Measurements from ENCODE around the gene GALNT17.

GALNT17 gene

GRCh38 chr7:71526106-71526505 is 394.2 kb downstream of the GALNT17 start:
- H3K9me3 ChIP-seq (ENCODE audit: low read length) = no peaks in the 10 kb centered on the region
- no peaks in the 10 kb centered on the region for H3K4me1 ChIP-seq (ENCODE audit: insufficient read depth, low read length)
- no peak overlapping the region for H3K27ac ChIP-seq (ENCODE audit: low read depth, low read length)
- H3K27me3 ChIP-seq (ENCODE audit: control insufficient read depth in 1 of 2, insufficient read depth in 2 of 2, low read length in 2 of 2) = no peaks in the 10 kb centered on the region
- no peak overlapping the region for H3K4me3 ChIP-seq (ENCODE audit: low read depth in 1 of 2, low read length in 2 of 2)
- no peaks in the 10 kb centered on the region for H3K36me3 ChIP-seq (ENCODE audit: insufficient read depth, low read length)
- H3K9ac ChIP-seq (ENCODE audit: low read length) = no peak overlapping the region

- Histone ChIP-seq H3K36me3 (ENCODE audit: insufficient read depth, low read length) (no peaks in the 10 kb centered on the region), H3K27ac (ENCODE audit: low read depth, low read length) (no peak overlapping the region), H3K4me3 (ENCODE audit: low read depth in 1 of 2, low read length in 2 of 2) (no peak overlapping the region)
These were observed 395.3 kb downstream of the GALNT17 start for GRCh38 chr7:71527213-71527612.

GRCh38 chr7:71535616-71536015 is 403.7 kb downstream of the GALNT17 start:
- Histone ChIP-seq H3K27ac (ENCODE audit: low read depth, low read length) (no peak overlapping the region), H3K9me3 (ENCODE audit: low read length) (no peaks in the 10 kb centered on the region), H3K27me3 (ENCODE audit: control insufficient read depth in 1 of 2, insufficient read depth in 2 of 2, low read length in 2 of 2) (no peaks in the 10 kb centered on the region), H3K4me1 (ENCODE audit: insufficient read depth, low read length) (no peaks in the 10 kb centered on the region), H3K36me3 (ENCODE audit: insufficient read depth, low read length) (no peaks in the 10 kb centered on the region), H3K9ac (ENCODE audit: low read length) (no peak overlapping the region), H3K4me3 (ENCODE audit: low read depth in 1 of 2, low read length in 2 of 2) (no peak overlapping the region)

More at GRCh38 chr7:71527213-71527612, 395.3 kb downstream of the GALNT17 start:
- H3K9ac ChIP-seq (ENCODE audit: low read length) = no peak overlapping the region
- no peaks in the 10 kb centered on the region for H3K27me3 ChIP-seq (ENCODE audit: control insufficient read depth in 1 of 2, insufficient read depth in 2 of 2, low read length in 2 of 2)
- no peaks in the 10 kb centered on the region for H3K4me1 ChIP-seq (ENCODE audit: insufficient read depth, low read length)
- no peaks in the 10 kb centered on the region for H3K9me3 ChIP-seq (ENCODE audit: low read length)

GRCh38 chr7:71538210-71538609 is 406.3 kb downstream of the GALNT17 start:
- Histone ChIP-seq H3K9ac (ENCODE audit: low read length) (no peak overlapping the region), H3K27ac (ENCODE audit: low read depth, low read length) (no peak overlapping the region), H3K4me3 (ENCODE audit: low read depth in 1 of 2, low read length in 2 of 2) (no peak overlapping the region), H3K4me1 (ENCODE audit: insufficient read depth, low read length) (no peaks in the 10 kb centered on the region), H3K27me3 (ENCODE audit: control insufficient read depth in 1 of 2, insufficient read depth in 2 of 2, low read length in 2 of 2) (no peaks in the 10 kb centered on the region), H3K36me3 (ENCODE audit: insufficient read depth, low read length) (no peaks in the 10 kb centered on the region), H3K9me3 (ENCODE audit: low read length) (no peaks in the 10 kb centered on the region)

- Histone ChIP-seq H3K9me3 (ENCODE audit: low read length) (no peaks in the 10 kb centered on the region), H3K4me3 (ENCODE audit: low read depth in 1 of 2, low read length in 2 of 2) (no peak overlapping the region), H3K27ac (ENCODE audit: low read depth, low read length) (no peak overlapping the region), H3K36me3 (ENCODE audit: insufficient read depth, low read length) (no peaks in the 10 kb centered on the region), H3K27me3 (ENCODE audit: control insufficient read depth in 1 of 2, insufficient read depth in 2 of 2, low read length in 2 of 2) (no peaks in the 10 kb centered on the region), H3K4me1 (ENCODE audit: insufficient read depth, low read length) (no peaks in the 10 kb centered on the region), H3K9ac (ENCODE audit: low read length) (no peak overlapping the region)
These were observed 407.7 kb downstream of the GALNT17 start for GRCh38 chr7:71539615-71540014.

- no peak overlapping the region for H3K27ac ChIP-seq (ENCODE audit: low read depth, low read length)
- H3K27me3 ChIP-seq (ENCODE audit: control insufficient read depth in 1 of 2, insufficient read depth in 2 of 2, low read length in 2 of 2) = no peaks in the 10 kb centered on the region
- H3K36me3 ChIP-seq (ENCODE audit: insufficient read depth, low read length) = no peaks in the 10 kb centered on the region
- H3K4me3 ChIP-seq (ENCODE audit: low read depth in 1 of 2, low read length in 2 of 2) = no peak overlapping the region
- H3K9ac ChIP-seq (ENCODE audit: low read length) = no peak overlapping the region
- no peaks in the 10 kb centered on the region for H3K9me3 ChIP-seq (ENCODE audit: low read length)
- H3K4me1 ChIP-seq (ENCODE audit: insufficient read depth, low read length) = no peaks in the 10 kb centered on the region
These were observed 409.9 kb downstream of the GALNT17 start for GRCh38 chr7:71541707-71542353.

- no peak overlapping the region for H3K27ac ChIP-seq (ENCODE audit: low read depth, low read length)
- no peaks in the 10 kb centered on the region for H3K9me3 ChIP-seq (ENCODE audit: low read length)
- no peak overlapping the region for H3K4me3 ChIP-seq (ENCODE audit: low read depth in 1 of 2, low read length in 2 of 2)
- no peaks in the 10 kb centered on the region for H3K36me3 ChIP-seq (ENCODE audit: insufficient read depth, low read length)
- H3K9ac ChIP-seq (ENCODE audit: low read length) = no peak overlapping the region
- H3K4me1 ChIP-seq (ENCODE audit: insufficient read depth, low read length) = no peaks in the 10 kb centered on the region
- no peaks in the 10 kb centered on the region for H3K27me3 ChIP-seq (ENCODE audit: control insufficient read depth in 1 of 2, insufficient read depth in 2 of 2, low read length in 2 of 2)
These were observed 411.5 kb downstream of the GALNT17 start for GRCh38 chr7:71543396-71543795.

- Histone ChIP-seq H3K9ac (ENCODE audit: low read length) (no peak overlapping the region), H3K4me1 (ENCODE audit: insufficient read depth, low read length) (no peaks in the 10 kb centered on the region), H3K4me3 (ENCODE audit: low read depth in 1 of 2, low read length in 2 of 2) (no peak overlapping the region), H3K9me3 (ENCODE audit: low read length) (no peaks in the 10 kb centered on the region), H3K27me3 (ENCODE audit: control insufficient read depth in 1 of 2, insufficient read depth in 2 of 2, low read length in 2 of 2) (no peaks in the 10 kb centered on the region), H3K27ac (ENCODE audit: low read depth, low read length) (no peak overlapping the region), H3K36me3 (ENCODE audit: insufficient read depth, low read length) (no peaks in the 10 kb centered on the region)
These were observed 412.9 kb downstream of the GALNT17 start for GRCh38 chr7:71544816-71545215.

GRCh38 chr7:71547426-71547825 is 415.5 kb downstream of the GALNT17 start:
- Histone ChIP-seq H3K9me3 (ENCODE audit: low read length) (no peaks in the 10 kb centered on the region), H3K9ac (ENCODE audit: low read length) (no peak overlapping the region), H3K4me1 (ENCODE audit: insufficient read depth, low read length) (no peaks in the 10 kb centered on the region), H3K36me3 (ENCODE audit: insufficient read depth, low read length) (no peaks in the 10 kb centered on the region), H3K27ac (ENCODE audit: low read depth, low read length) (no peak overlapping the region), H3K4me3 (ENCODE audit: low read depth in 1 of 2, low read length in 2 of 2) (no peak overlapping the region), H3K27me3 (ENCODE audit: control insufficient read depth in 1 of 2, insufficient read depth in 2 of 2, low read length in 2 of 2) (no peaks in the 10 kb centered on the region)

- no peak overlapping the region for H3K9ac ChIP-seq (ENCODE audit: low read length)
- H3K27ac ChIP-seq (ENCODE audit: low read depth, low read length) = no peak overlapping the region
- no peaks in the 10 kb centered on the region for H3K36me3 ChIP-seq (ENCODE audit: insufficient read depth, low read length)
- no peaks in the 10 kb centered on the region for H3K9me3 ChIP-seq (ENCODE audit: low read length)
- no peak overlapping the region for H3K4me3 ChIP-seq (ENCODE audit: low read depth in 1 of 2, low read length in 2 of 2)
- H3K27me3 ChIP-seq (ENCODE audit: control insufficient read depth in 1 of 2, insufficient read depth in 2 of 2, low read length in 2 of 2) = no peaks in the 10 kb centered on the region
- no peaks in the 10 kb centered on the region for H3K4me1 ChIP-seq (ENCODE audit: insufficient read depth, low read length)
These were observed 416.8 kb downstream of the GALNT17 start for GRCh38 chr7:71548746-71549145.

- Histone ChIP-seq H3K9ac (ENCODE audit: low read length) (no peak overlapping the region), H3K36me3 (ENCODE audit: insufficient read depth, low read length) (no peaks in the 10 kb centered on the region), H3K9me3 (ENCODE audit: low read length) (no peaks in the 10 kb centered on the region), H3K27ac (ENCODE audit: low read depth, low read length) (no peak overlapping the region), H3K4me3 (ENCODE audit: low read depth in 1 of 2, low read length in 2 of 2) (no peak overlapping the region), H3K27me3 (ENCODE audit: control insufficient read depth in 1 of 2, insufficient read depth in 2 of 2, low read length in 2 of 2) (no peaks in the 10 kb centered on the region), H3K4me1 (ENCODE audit: insufficient read depth, low read length) (no peaks in the 10 kb centered on the region)
These were observed 421.4 kb downstream of the GALNT17 start for GRCh38 chr7:71553306-71553705.

- no peak overlapping the region for H3K9ac ChIP-seq (ENCODE audit: low read length)
- no peaks in the 10 kb centered on the region for H3K4me1 ChIP-seq (ENCODE audit: insufficient read depth, low read length)
- H3K9me3 ChIP-seq (ENCODE audit: low read length) = no peaks in the 10 kb centered on the region
- no peaks in the 10 kb centered on the region for H3K27me3 ChIP-seq (ENCODE audit: control insufficient read depth in 1 of 2, insufficient read depth in 2 of 2, low read length in 2 of 2)
- no peak overlapping the region for H3K27ac ChIP-seq (ENCODE audit: low read depth, low read length)
- no peak overlapping the region for H3K4me3 ChIP-seq (ENCODE audit: low read depth in 1 of 2, low read length in 2 of 2)
- no peaks in the 10 kb centered on the region for H3K36me3 ChIP-seq (ENCODE audit: insufficient read depth, low read length)
These were observed 423.8 kb downstream of the GALNT17 start for GRCh38 chr7:71555758-71556157.

All from muscle layer of colon (tissue), 2 donors.